Endodermal cell (in vitro differentiated cells): ENCODE measurements around the gene PRDM15. TPM values are rescaled to one million over a fixed set of nuclear protein-coding genes. Genes with fewer than 3 reads are reported as not detected.

ENCODE experiments used
- DNase-seq: peaks from one replicate; pipeline ENCODE4 v3.0.0-alpha.2; 2017
- H3K27ac ChIP-seq: 2 replicates; pipeline ENCODE4 v1.5.1; 2013; ENCODE audit warnings: mild to moderate bottlenecking, low read depth, low read length, moderate library complexity
- H3K27me3 ChIP-seq: 2 replicates; pipeline ENCODE4 v1.6.1; 2013; ENCODE audit warnings: mild to moderate bottlenecking, low read length, moderate library complexity; ENCODE audit not compliant: insufficient read depth, control insufficient read depth, poor library complexity, severe bottlenecking
- H3K36me3 ChIP-seq: 2 replicates; pipeline ENCODE4 v1.7.0; 2013; ENCODE audit warnings: mild to moderate bottlenecking, low read length, moderate library complexity; ENCODE audit not compliant: control insufficient read depth, insufficient read depth
- H3K4me1 ChIP-seq: one replicate; pipeline ENCODE4 v1.7.0; 2013; ENCODE audit warnings: low read length; ENCODE audit not compliant: control insufficient read depth, insufficient read depth
- H3K4me3 ChIP-seq: 2 replicates; pipeline ENCODE4 v1.5.1; 2013; ENCODE audit warnings: mild to moderate bottlenecking, low read length, moderate library complexity
- H3K9ac ChIP-seq: 2 replicates; pipeline ENCODE4 v1.6.1; 2013; ENCODE audit warnings: mild to moderate bottlenecking, low read length, moderate library complexity; ENCODE audit not compliant: poor library complexity, severe bottlenecking; ENCODE audit errors: extremely low read depth
- H3K9me3 ChIP-seq: 2 replicates; pipeline ENCODE4 v1.6.1; 2013; ENCODE audit warnings: mild to moderate bottlenecking, low read length, moderate library complexity; ENCODE audit not compliant: control insufficient read depth
- H3K27ac Mint-ChIP-seq: 2 replicates; pipeline ENCODE4 v1.8.0; 2020; ENCODE audit warnings: mixed read lengths
- H3K27me3 Mint-ChIP-seq: 2 replicates; pipeline ENCODE4 v1.8.0; 2021; ENCODE audit warnings: mild to moderate bottlenecking, mixed read lengths; ENCODE audit not compliant: insufficient read depth
- H3K36me3 Mint-ChIP-seq: 2 replicates; pipeline ENCODE4 v1.8.0; 2020; ENCODE audit warnings: low read depth, mixed read lengths
- H3K4me1 Mint-ChIP-seq: 2 replicates; pipeline ENCODE4 v1.8.0; 2020; ENCODE audit warnings: mixed read lengths
- H3K4me3 Mint-ChIP-seq: 2 replicates; pipeline ENCODE4 v1.8.0; 2020; ENCODE audit warnings: mild to moderate bottlenecking, moderate library complexity, mixed read lengths
- H3K9me3 Mint-ChIP-seq: 2 replicates; pipeline ENCODE4 v1.8.0; 2020; ENCODE audit warnings: mild to moderate bottlenecking, mixed read lengths
- WGBS, 2 experiments: methylation state at CpG; one replicate each; pipeline versions ENCODE4 v1.1.5 to v1.1.7; 2013; ENCODE audit warnings: missing lambda C conversion rate in 2 of 2, mixed read lengths in 1 of 2; ENCODE audit not compliant: insufficient coverage in 1 of 2, insufficient read length in 1 of 2; 5-methylcytosine and 5-hydroxymethylcytosine counted together
- total RNA-seq, 2 donors: library from RNA; stranded (reverse); fragmentation: NEBNext Ultra II Directional in 1 of 2; extraction: Animal tissue kit (Norgen Biotek cat#: 25700) in 1 of 2; gene quantifications; 2 replicates in 1 of 2; 3 replicates in 1 of 2; pipeline ENCODE4 v1.2.1, GENCODE V29; 2021
- TF ChIP-seq, protein P1 (sequence below): fragments of 200-600 bp; sonication (generic); conservative IDR thresholded peaks from 2 replicates; pipeline ENCODE4 v1.5.0; 2021; ENCODE audit warnings: antibody characterized with exemption, mild to moderate bottlenecking

The PRDM15 gene
- total RNA-seq, 2 donors from 2014 or later: 8.8 to 10.1 TPM

DNA sequence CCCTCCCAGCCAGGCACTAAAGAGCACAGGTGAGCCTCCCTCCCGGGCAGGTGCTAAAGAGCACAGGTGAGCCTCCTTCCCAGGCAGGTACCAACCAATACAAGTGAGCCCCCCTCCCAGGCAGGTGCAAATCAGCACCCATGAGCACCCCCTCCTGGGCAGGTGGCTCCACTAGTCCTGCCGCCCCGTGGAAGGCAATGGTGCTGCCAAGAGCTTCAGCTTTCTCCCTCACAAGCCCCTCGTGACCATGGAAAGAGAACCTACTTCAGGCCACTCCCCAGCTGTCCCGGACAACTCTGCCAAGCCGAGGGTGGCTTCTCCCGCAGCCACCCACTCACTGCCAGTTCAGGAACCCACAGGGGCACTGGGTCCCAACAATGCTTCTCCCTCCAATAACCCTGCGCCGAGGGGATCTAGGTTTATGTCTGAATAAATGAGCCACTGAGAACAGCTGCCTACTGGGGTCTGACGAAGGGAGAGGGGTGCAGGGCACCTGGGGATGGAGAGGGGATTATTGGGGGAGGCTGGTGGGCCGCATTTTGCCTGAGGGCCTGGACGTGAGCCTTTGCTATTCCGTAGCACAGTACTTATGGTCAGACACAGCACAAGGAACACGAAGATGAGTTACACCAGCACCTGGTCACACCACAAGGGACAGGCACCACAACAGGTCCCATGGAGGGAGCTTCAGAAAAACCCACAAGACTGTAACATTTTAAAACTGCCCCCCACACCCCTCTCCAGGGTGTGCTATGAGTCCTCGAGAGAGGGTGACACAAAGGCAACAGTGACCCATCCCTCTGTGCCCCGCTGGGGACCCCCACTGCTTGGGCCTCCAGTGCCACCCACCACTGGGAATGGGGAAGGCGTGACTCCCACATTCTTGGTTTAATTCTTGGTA, 46.3 kb downstream of the PRDM15 start:
- no peaks in the 10 kb centered on the region for H3K27me3 Mint-ChIP-seq
- Histone ChIP-seq H3K4me3 (no peak overlapping the region), H3K36me3 (peaks cover 27% of the 10 kb centered on the region), H3K9ac (no peak overlapping the region), H3K4me1 (no peaks in the 10 kb centered on the region), H3K27ac (no peak overlapping the region), H3K9me3 (no peaks in the 10 kb centered on the region), H3K27me3 (no peaks in the 10 kb centered on the region)
- H3K4me1 Mint-ChIP-seq: peaks cover 3% of the 10 kb centered on the region
- H3K36me3 Mint-ChIP-seq: peaks cover 26% of the 10 kb centered on the region
- no peak overlapping the region for H3K4me3 Mint-ChIP-seq
- no peak overlapping the region for H3K27ac Mint-ChIP-seq
- no peaks in the 10 kb centered on the region for H3K9me3 Mint-ChIP-seq
- WGBS, 2 experiments: 92 to 93% methylated on average over 7 to 16 of the region's 17 CpGs
- no peak for DNase-seq
- TF ChIP-seq, protein P1, sequence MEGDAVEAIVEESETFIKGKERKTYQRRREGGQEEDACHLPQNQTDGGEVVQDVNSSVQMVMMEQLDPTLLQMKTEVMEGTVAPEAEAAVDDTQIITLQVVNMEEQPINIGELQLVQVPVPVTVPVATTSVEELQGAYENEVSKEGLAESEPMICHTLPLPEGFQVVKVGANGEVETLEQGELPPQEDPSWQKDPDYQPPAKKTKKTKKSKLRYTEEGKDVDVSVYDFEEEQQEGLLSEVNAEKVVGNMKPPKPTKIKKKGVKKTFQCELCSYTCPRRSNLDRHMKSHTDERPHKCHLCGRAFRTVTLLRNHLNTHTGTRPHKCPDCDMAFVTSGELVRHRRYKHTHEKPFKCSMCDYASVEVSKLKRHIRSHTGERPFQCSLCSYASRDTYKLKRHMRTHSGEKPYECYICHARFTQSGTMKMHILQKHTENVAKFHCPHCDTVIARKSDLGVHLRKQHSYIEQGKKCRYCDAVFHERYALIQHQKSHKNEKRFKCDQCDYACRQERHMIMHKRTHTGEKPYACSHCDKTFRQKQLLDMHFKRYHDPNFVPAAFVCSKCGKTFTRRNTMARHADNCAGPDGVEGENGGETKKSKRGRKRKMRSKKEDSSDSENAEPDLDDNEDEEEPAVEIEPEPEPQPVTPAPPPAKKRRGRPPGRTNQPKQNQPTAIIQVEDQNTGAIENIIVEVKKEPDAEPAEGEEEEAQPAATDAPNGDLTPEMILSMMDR: peak; percentile 29

DNA sequence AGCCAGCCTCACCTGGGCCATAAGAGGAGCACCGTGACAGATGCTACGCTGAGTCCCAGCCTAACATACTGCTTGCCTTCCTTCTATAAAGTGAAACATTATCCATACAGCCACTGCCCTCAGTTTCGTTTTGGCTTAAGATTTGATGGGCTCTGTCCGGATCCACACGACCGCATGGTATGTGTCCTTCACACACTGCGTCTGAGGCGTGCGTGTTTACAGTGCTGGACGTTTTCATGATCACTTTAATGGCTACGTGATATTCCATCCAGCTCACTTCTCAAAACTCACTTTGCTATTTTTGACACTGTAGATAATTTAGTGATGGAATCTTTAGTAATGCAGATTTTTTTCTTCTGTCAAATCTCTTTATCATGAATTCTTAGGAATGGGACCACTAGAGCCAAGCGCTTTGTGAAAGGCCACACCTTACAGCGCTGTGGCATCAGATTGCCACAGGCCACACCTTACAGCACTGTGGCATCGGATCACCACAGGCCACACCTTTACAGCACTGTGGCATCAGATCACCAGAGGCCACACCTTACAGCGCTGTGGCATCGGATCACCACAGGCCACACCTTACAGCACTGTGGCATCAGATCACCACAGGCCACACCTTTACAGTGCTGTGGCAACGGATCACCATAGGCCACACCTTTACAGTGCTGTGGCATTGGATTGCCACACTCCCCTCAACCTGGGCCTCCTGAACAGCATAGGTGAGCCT, 47.1 kb downstream of the PRDM15 start:
- Histone ChIP-seq H3K4me1 (no peaks in the 10 kb centered on the region), H3K27me3 (no peaks in the 10 kb centered on the region), H3K4me3 (no peak overlapping the region), H3K27ac (no peak overlapping the region), H3K36me3 (peaks cover 25% of the 10 kb centered on the region), H3K9me3 (no peaks in the 10 kb centered on the region), H3K9ac (no peak overlapping the region)
- Mint-ChIP-seq H3K9me3 (no peaks in the 10 kb centered on the region), H3K27me3 (no peaks in the 10 kb centered on the region), H3K4me1 (peaks cover 3% of the 10 kb centered on the region), H3K36me3 (peaks cover 20% of the 10 kb centered on the region), H3K27ac (no peak overlapping the region), H3K4me3 (no peak overlapping the region)
- 93 to 95% methylated on average over 12 to 16 of the region's 17 CpGs for WGBS, 2 experiments
- DNase-seq: no peak
- TF ChIP-seq, protein P1: no peak

DNA sequence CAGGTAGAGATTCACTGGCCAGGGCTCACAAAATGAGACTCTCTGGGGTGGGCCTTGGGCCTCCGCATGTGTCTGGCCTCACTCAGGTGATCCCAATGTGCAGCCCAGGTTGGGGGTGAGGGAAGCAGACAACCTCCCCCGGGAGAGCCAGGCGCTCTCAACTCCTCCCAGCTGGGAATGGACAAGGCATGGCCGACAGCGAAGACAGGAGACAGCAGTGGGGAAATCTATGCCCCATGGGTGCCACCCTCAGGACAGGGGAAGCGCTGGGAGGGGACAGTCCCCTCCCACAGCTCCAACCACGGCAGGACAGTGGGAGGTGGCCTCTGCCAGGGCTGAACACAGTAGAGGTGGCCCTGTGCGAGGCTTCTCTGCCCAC, 47.7 kb downstream of the PRDM15 start:
- H3K27ac Mint-ChIP-seq: no peak overlapping the region
- H3K36me3 Mint-ChIP-seq: peaks cover 15% of the 10 kb centered on the region

More for the DNA sequence above, 47.7 kb downstream of the PRDM15 start:
- Histone ChIP-seq H3K36me3 (peaks cover 21% of the 10 kb centered on the region), H3K4me1 (no peaks in the 10 kb centered on the region), H3K9me3 (no peaks in the 10 kb centered on the region), H3K27ac (no peak overlapping the region), H3K9ac (no peak overlapping the region), H3K27me3 (no peaks in the 10 kb centered on the region), H3K4me3 (no peak overlapping the region)
- H3K4me1 Mint-ChIP-seq: peaks cover 3% of the 10 kb centered on the region
- DNase-seq: no peak
- TF ChIP-seq, protein P1: no peak
- H3K27me3 Mint-ChIP-seq: no peaks in the 10 kb centered on the region
- H3K9me3 Mint-ChIP-seq: no peaks in the 10 kb centered on the region
- 86 to 89% methylated on average over 3 to 8 of the region's 8 CpGs for WGBS, 2 experiments
- H3K4me3 Mint-ChIP-seq: no peak overlapping the region
